NCI-H345 (cell line): Measurements from ENCODE around the gene MAG.

ENCODE experiments used
- DNase-seq: peaks from one replicate; lab custom pipeline; 2025; lab: John Stamatoyannopoulos, UW

MAG gene

GRCh38 chr19:35299523-35300338, 7.8 kb downstream of the MAG start:
- no peak for DNase-seq

DNA sequence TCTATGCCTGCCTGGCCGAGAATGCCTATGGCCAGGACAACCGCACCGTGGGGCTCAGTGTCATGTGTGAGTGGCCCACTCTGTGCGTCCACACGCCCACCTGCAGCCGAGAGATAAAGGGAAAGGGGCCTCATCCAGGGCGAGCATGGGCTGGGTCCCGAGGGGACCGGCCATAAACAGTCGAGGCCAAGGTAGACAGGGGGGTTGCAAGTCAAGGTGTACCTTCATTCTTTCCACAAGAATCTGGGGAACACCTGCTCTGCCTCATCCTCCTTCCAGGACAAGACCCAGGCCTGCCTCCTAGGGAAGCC, 8.3 kb downstream of the MAG start:
- DNase-seq = no peak

DNA sequence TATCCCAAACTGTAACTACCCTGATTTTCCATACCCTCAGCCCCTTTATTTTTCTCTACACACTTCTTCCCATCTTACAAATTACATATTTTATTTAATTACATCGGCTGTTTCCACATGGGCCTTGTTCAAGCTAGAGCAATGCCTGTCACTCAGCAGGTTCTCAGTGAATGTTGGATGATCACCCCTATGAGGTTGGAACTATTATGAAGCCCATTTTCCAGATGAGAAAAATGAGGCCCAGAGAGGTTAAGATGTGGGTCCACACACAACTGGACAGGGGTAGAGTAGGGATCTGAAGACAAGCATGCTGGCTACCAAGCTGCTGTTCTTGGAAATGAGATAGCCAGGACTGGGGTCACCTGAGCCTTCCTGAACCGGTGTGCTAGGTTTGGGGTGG, 10.0 kb downstream of the MAG start:
- DNase-seq = no peak

GRCh38 chr19:35302446-35302845, 10.5 kb downstream of the MAG start:
- DNase-seq = no peak

- DNase-seq = no peak
Observed at GRCh38 chr19:35303357-35303915, 11.5 kb downstream of the MAG start.

GRCh38 chr19:35304036-35304435, 12.1 kb downstream of the MAG start:
- DNase-seq = no peak

- no peak for DNase-seq
Observed at GRCh38 chr19:35305181-35305580, 13.2 kb downstream of the MAG start.

- peak; percentile 29 for DNase-seq
Observed at GRCh38 chr19:35306473-35307246, 14.7 kb downstream of the MAG start.

GRCh38 chr19:35307931-35308330, 16.0 kb downstream of the MAG start:
- DNase-seq = no peak

GRCh38 chr19:35308910-35309309, 16.9 kb downstream of the MAG start:
- no peak for DNase-seq

DNA sequence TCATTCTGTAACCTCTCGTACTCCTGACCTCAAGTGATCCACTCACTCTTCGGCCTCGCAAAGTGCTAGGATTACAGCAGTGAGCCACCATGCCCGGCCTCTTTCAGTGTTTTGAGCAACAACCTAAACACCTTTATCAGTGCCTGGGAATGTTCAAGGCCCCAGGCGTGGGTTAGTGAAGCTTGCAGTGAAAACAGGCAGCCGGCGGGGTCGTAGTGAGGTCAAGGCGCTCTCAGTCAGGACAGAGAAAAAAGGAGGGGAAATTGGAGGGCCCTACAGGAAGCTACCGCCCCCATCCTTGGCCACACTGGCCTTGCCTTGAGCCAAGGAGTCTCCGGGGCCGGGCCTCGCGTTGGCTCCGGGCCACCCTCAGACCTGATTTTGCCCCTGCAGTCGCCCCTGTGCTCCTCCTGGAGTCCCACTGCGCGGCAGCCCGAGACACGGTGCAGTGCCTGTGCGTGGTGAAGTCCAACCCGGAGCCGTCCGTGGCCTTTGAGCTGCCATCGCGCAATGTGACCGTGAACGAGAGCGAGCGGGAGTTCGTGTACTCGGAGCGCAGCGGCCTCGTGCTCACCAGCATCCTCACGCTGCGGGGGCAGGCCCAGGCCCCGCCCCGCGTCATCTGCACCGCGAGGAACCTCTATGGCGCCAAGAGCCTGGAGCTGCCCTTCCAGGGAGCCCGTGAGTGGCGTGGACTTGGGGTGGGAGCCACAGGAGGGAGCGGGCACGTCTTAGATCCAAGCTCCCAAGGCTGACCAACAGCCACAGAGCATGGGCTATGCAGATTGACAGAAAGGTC, 17.7 kb downstream of the MAG start:
- DNase-seq = no peak

GRCh38 chr19:35310331-35310730, 18.4 kb downstream of the MAG start:
- no peak for DNase-seq

GRCh38 chr19:35310811-35311465, 19.0 kb downstream of the MAG start:
- DNase-seq = no peak

GRCh38 chr19:35311901-35312665, 20.1 kb downstream of the MAG start:
- no peak for DNase-seq

DNA sequence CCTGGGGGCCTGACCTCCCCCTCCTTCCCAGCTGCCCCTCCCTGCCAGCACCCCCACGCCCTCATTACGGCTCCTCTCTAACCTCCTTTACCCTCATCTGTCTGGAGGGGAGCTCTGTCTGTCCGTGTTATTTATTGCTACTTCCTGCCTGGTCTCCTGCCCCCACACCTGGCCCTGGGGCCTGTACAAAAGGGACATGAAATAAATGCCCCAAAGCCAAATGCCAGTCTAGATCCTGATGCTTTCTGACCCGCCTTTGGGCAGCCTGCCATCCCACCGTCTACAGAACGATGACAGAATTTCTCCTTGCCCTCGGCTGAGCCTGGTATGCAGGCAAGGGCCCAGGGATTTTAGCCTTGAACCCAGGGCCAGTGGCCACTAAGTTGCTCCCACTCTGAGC, 21.6 kb downstream of the MAG start:
- DNase-seq = no peak

GRCh38 chr19:35314031-35314430, 22.1 kb downstream of the MAG start:
- DNase-seq = no peak

- DNase-seq = no peak
Observed at GRCh38 chr19:35314858-35315470, 23.0 kb downstream of the MAG start.

DNA sequence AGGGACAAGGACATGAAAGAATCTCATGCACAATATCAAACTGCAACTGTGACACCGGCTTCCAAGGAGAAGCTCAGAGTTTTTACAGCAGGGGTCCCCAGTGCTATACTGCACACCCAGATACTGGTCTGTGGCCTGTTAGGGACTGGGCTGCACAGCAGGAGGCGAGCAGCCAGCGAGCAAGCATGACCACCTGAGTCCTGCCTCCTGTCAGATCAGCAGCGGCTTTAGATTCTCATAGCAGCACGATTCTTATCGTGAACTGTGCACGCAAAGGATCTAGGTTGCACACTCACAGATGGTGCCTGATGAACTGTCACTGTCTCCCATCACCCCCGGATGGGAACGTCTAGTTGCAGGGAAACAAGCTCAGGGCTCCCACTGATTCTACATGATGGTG, 23.9 kb downstream of the MAG start:
- DNase-seq = no peak

GRCh38 chr19:35316560-35316959, 24.6 kb downstream of the MAG start:
- peak; percentile 69 for DNase-seq

- no peak for DNase-seq
Observed at GRCh38 chr19:35317464-35318043, 25.6 kb downstream of the MAG start.
